GM18951 (cell line): ENCODE results near the gene POLD4.

Experiments used
- POLR2A ChIP-seq: IDR thresholded peaks from 4 replicates; pipeline ENCODE4 v1.6.1; 2011; ENCODE audit warnings: mild to moderate bottlenecking; ENCODE audit not compliant: insufficient read length, insufficient read depth; ENCODE audit errors: extremely low read depth
- in situ Hi-C: fragments of 300-500 bp; cut with MboI; formaldehyde crosslinking; loops from one replicate; pipeline ENCODE4 v1.12.0; 2022; ENCODE audit warnings: low sequenced_read_pairs, mixed read lengths, inconsistent platforms; ENCODE audit not compliant: unreplicated experiment

The POLD4 gene

GRCh38 chr11:67381244-67381972 lies 28.1 kb upstream of the POLD4 start:
- in situ Hi-C loops, result loop anchor here (10.0 kb wide), 1 partner anchor 117 kb away; the partner anchor contains the start of gene GRK2
- no peak for TF ChIP-seq POLR2A

- no peak for TF ChIP-seq POLR2A
- in situ Hi-C loops, result loop anchor here (10.0 kb wide), 1 partner anchor 115 kb away; the partner anchor contains the start of gene GRK2
Measured at GRCh38 chr11:67379061-67380058, 26.0 kb upstream of the POLD4 start.

GRCh38 chr11:67378544-67378943 lies 25.2 kb upstream of the POLD4 start:
- no peak for TF ChIP-seq POLR2A
- in situ Hi-C loops, result no loop called here

GRCh38 chr11:67376873-67377808 lies 23.8 kb upstream of the POLD4 start:
- no peak for TF ChIP-seq POLR2A
- in situ Hi-C loops, result no loop called here

- in situ Hi-C loops, result no loop called here
- TF ChIP-seq POLR2A, result no peak
Measured at GRCh38 chr11:67376063-67376820, 22.9 kb upstream of the POLD4 start.

- in situ Hi-C loops, result no loop called here
Measured at GRCh38 chr11:67375320-67376055, 22.1 kb upstream of the POLD4 start.

GRCh38 chr11:67374571-67375281 lies 21.4 kb upstream of the POLD4 start:
- TF ChIP-seq POLR2A, result no peak
- in situ Hi-C loops, result no loop called here

More at GRCh38 chr11:67375320-67376055, 22.1 kb upstream of the POLD4 start:
- no peak for TF ChIP-seq POLR2A

GRCh38 chr11:67373648-67374570 lies 20.6 kb upstream of the POLD4 start:
- peak; percentile 26 for TF ChIP-seq POLR2A

GRCh38 chr11:67372993-67373647 lies 19.8 kb upstream of the POLD4 start, which contains the start of gene CLCF1:
Gene CLCF1 (minus strand): TSS chr11:67373598. CDS start chr11:67373539, 59 bp downstream.
- peak; percentile 58 for TF ChIP-seq POLR2A
- in situ Hi-C loops, result no loop called here

More at GRCh38 chr11:67373648-67374570, 20.6 kb upstream of the POLD4 start:
- in situ Hi-C loops, result no loop called here
